Measurements from ENCODE around the gene SPO11.

DNA sequence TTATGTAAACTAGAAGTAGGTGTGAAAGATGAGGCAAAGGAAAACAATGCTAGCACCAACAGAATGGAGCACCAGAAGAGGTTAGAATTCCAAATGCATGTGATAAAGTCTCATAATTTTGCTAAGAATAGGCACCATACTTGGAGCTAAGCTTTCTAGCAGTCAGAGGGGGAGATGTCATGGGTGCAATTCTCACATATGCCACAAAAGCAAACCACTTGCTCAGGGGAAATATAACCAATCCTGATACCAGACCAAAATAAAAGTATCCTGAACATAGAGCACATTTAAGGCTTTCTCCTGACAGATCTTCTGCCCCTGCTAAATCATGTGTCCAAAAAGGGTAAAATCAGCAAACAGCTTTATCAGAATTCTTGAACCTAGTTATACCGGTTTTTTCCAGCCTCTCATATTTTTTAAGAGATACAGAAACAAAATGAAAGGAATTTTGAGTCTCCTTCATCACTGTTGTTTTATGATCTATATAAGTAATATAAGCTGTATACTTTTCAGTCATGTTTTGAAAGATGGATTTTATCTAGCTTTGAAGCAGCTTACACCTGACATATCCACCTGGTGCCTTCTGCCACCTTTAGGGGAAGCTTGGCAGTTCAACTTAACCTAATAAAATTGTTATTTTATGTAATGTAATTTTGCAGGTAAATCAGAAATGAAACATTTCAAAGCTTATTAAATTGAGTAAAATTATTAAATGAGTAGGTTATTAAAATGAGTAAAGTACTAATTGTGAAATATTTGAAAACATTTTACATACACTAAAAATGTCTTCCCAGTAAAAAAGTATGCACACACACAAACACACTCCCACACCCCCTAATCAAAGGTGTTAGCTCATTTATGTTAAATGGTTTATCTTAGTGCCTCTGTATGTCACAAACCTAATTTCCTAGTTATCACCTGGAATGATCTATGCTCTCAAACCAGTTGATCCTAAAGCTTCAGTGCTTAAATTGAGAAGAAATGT, 2.8 kb downstream of the SPO11 start:
- TF ChIP-seq, protein P1, sequence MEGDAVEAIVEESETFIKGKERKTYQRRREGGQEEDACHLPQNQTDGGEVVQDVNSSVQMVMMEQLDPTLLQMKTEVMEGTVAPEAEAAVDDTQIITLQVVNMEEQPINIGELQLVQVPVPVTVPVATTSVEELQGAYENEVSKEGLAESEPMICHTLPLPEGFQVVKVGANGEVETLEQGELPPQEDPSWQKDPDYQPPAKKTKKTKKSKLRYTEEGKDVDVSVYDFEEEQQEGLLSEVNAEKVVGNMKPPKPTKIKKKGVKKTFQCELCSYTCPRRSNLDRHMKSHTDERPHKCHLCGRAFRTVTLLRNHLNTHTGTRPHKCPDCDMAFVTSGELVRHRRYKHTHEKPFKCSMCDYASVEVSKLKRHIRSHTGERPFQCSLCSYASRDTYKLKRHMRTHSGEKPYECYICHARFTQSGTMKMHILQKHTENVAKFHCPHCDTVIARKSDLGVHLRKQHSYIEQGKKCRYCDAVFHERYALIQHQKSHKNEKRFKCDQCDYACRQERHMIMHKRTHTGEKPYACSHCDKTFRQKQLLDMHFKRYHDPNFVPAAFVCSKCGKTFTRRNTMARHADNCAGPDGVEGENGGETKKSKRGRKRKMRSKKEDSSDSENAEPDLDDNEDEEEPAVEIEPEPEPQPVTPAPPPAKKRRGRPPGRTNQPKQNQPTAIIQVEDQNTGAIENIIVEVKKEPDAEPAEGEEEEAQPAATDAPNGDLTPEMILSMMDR (IDR thresholded peaks at IDR 0.05; ENCODE audit: low read depth, low read length): no peak
- no peak for TF ChIP-seq POLR2A (IDR thresholded peaks at IDR 0.05; ENCODE audit: extremely low read depth, insufficient read length)
- TF ChIP-seq, protein P2, sequence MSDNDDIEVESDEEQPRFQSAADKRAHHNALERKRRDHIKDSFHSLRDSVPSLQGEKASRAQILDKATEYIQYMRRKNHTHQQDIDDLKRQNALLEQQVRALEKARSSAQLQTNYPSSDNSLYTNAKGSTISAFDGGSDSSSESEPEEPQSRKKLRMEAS (IDR thresholded peaks at IDR 0.05; ENCODE audit: low read depth, low read length): no peak
